GM19455 (cell line): Measurements from ENCODE around the gene OR51V1.
"Not testable (repeated sequence)": the region's sequence is repeated elsewhere in the genome, so short reads cannot be mapped to it uniquely, and the experiment has no call there.

Experiments used
- ATAC-seq: cut with Tn5 transposase; IDR thresholded peaks from one replicate; pipeline ENCODE4 v1.9.1; 2021; ENCODE audit not compliant: unreplicated experiment

Gene OR51V1

GRCh38 chr11:5174934-5175333, 25.5 kb downstream of the OR51V1 start:
- ATAC-seq, result no peak

GRCh38 chr11:5171856-5172255, 28.6 kb downstream of the OR51V1 start:
- ATAC-seq, result no peak

DNA sequence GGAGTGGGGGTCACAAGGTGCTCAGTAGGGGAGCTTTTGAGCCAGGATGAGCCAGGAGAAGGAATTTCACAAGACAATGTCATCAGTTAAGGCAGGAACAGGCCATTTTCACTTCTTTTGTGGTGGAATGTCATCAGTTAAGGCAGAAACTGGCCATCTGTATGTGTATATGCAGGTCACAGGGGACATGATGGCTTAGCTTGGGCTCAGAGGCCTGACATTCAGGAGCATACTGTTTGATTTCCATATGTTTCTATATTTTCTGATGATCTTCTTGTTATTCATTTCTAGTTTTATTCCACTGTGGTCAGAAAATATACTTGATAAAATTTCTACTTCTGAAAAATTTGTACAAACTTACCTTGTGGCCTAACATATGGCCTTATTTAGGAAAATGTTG, 34.6 kb downstream of the OR51V1 start:
- ATAC-seq, result not testable (repeated sequence)

DNA sequence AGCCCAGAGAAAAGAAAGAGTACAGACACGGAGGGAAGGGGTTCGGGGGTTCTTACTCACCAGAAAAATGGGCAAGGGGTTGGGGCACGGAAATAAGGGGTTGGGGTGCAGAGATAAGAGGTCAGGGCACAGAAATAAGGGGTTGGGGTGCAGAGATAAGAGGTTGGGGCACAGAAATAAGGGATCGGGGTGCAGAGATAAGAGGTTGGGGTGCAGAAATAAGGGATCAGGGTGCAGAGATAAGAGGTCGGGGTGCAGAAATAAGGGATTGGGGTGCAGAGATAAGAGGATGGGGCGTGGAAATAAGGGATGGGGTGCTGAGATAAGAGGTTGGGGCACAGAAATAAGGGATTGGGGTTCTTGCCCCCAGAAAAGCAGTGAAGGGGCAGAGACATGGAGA, 35.7 kb downstream of the OR51V1 start:
- ATAC-seq, result not testable (repeated sequence)

- not testable (repeated sequence) for ATAC-seq
Measured at GRCh38 chr11:5161045-5161444, 39.4 kb downstream of the OR51V1 start.

- ATAC-seq, result not testable (repeated sequence)
Measured at GRCh38 chr11:5160217-5160616, 40.3 kb downstream of the OR51V1 start.

DNA sequence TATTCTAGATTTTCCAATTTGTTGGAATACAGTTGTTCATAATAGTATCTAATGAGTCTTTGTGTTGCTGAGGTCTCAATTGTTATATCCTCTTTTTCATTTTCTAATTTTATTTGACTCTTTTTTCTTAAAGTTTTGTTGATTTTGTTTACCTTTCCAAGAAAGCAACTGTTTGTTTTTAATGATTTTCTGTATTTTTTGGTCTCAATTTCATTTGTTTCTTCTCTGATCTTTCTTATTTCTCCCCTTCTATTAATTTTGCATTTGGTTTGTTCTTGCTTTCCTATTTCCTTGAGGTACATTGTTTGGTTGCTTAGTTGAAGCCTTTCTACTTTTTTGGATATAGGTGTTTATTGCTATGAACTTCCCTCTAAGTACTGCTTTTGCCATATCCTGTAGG, 40.7 kb downstream of the OR51V1 start:
- no peak for ATAC-seq

DNA sequence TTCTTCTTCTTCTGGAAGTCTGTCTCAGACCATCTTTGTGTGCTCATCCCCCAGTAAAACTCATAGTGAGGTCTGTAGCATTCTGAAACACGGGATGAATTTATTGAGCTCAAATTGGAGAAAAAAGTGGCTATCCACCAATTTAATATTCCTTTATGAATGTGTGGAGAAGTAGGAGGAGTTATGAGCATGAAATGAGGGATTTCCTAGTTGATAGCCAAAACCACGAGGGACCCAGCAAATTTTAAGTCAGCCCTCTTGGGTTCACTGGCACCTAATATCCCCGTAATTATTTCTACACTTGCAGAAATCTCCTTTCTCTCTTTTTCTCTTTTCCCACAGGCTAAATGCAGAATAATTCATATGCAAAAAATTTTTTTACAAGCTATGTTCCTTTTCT, 45.8 kb downstream of the OR51V1 start, which contains the start of gene OR52A1:
TSS of gene OR52A1 (minus strand) at position 101 of the 400 bp plus-strand sequence. CDS start 2,388 bp downstream, outside the sequence.
- ATAC-seq, result no peak

DNA sequence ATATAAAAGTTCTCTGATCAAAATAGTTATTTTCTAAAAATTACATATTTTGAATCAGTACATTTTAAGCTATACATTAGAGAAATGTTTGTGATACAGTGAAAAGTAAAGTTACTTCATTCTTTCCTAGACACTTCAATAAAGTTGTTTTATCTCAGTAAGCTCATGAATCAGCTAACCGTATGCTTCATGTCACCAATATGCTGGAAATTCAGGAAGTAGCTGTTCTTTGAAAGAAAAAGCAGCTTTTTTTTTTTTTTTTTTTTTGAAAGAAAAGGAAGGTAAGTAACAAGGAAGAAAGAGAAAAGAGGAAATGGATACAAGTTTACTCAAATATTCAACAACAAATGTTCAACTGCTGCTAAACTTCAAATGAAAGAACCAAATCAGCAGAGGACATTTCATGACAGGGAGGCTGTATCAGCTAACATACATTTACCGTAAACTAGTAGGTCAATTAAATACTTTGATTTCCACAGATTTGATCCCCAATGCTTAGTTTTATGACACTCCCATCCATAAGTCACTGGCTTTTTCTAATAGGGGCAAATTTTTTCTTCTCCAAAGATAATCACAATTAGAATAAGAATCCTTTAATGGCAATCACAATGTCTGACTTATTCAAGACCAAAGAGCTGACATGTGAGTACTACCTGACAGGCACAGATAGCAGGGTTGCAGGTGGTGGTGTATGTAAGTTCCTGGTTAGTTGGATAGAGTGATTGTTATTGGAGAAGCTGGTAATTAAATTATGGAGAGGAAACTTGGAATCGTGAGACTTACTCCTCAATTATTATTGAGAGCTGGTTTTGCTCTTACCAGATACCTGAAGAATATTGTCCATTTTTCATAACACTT, 46.7 kb downstream of the OR51V1 start:
- ATAC-seq, result no peak

- no peak for ATAC-seq
Measured at GRCh38 chr11:5151713-5152153, 48.7 kb downstream of the OR51V1 start.
